K562 (cell line): ENCODE measurements around the gene GUCY2C. TPM values are rescaled to one million over a fixed set of nuclear protein-coding genes. Genes with fewer than 3 reads are reported as not detected.

Source experiments
- ATAC-seq: fragments of 200-7000 bp; cut with Tn5 transposase; 3 replicates; pipeline ENCODE4 v1.9.1; 2020; ENCODE audit warnings: moderate library complexity
- BruUV-seq: library from RNA; stranded (reverse); fragments of 400-500 nt; replicated peaks from 2 replicates; lab custom pipeline; 2021; lab: Mats Ljungman, UMichigan
- CTCF ChIA-PET: fragments of 300-600 bp; formaldehyde crosslinking; extraction: SDS; loops from one replicate; lab custom pipeline; 2021; ENCODE audit warnings: low intra/inter-chr PET ratio; lab: Yijun Ruan, JAX
- POLR2A ChIA-PET: fragments of 300-600, 350-650 bp; sonication (Branson Sonifier 250); formaldehyde crosslinking; extraction: SDS; loops from one replicate; lab custom pipeline; 2021; ENCODE audit warnings: antibody characterized with exemption, inconsistent platforms; lab: Yijun Ruan, JAX
- DNase-seq, 4 experiments: peaks; one replicate each; pipeline versions ENCODE4 v3.0.0 to v3.0.0-alpha.2; 2011 to 2018; ENCODE audit warnings: low spot score in 3 of 4, mixed read lengths in 3 of 4; ENCODE audit errors: extremely low read depth in 1 of 4
- FAIRE-seq: peaks from 2 replicates; lab custom pipeline; 2011; peaks lifted over from hg19 to GRCh38; lab: Jason Lieb, UNC
- H2AFZ ChIP-seq: 2 replicates; pipeline ENCODE4 v1.6.0; 2011; ENCODE audit warnings: low read depth, low read length, control low read depth, inconsistent platforms
- H3K27ac ChIP-seq: fragments of 200-600 bp; 3 replicates; pipeline ENCODE4 v1.8.0; 2011; ENCODE audit warnings: low read depth, mild to moderate bottlenecking, control low read depth, inconsistent platforms, low read length, moderate library complexity, mixed read lengths; ENCODE audit errors: extremely low read depth
- H3K27me3 ChIP-seq, 2 experiments: fragments of 300-600 bp in 1 of 2; 2 replicates in 1 of 2; 3 replicates in 1 of 2; pipeline versions ENCODE4 v1.6.0 to v1.8.0; 2011; ENCODE audit warnings: inconsistent platforms in 2 of 2, low read length in 2 of 2, mild to moderate bottlenecking in 1 of 2, mixed read lengths in 1 of 2, moderate library complexity in 1 of 2; ENCODE audit not compliant: control insufficient read depth in 2 of 2, insufficient read depth in 2 of 2
- H3K36me3 ChIP-seq: fragments of 300-600 bp; 3 replicates; pipeline ENCODE4 v1.8.0; 2011; ENCODE audit warnings: mild to moderate bottlenecking, low read length, inconsistent platforms; ENCODE audit not compliant: control insufficient read depth, insufficient read depth
- H3K4me1 ChIP-seq, 2 experiments: fragments of 200-600 bp in 1 of 2; replicated peaks in 1 of 2; 2 replicates in 1 of 2; 3 replicates in 1 of 2; pipeline versions ENCODE4 v1.5.1 to v1.8.0; 2011; ENCODE audit warnings: inconsistent platforms in 2 of 2, low read length in 2 of 2, mild to moderate bottlenecking in 1 of 2, mixed read lengths in 1 of 2, moderate library complexity in 1 of 2; ENCODE audit not compliant: control insufficient read depth in 2 of 2, insufficient read depth in 2 of 2
- H3K4me2 ChIP-seq: 2 replicates; pipeline ENCODE4 v1.6.1; 2011; ENCODE audit warnings: low read length, control low read depth, inconsistent platforms, mixed read lengths; ENCODE audit not compliant: insufficient read depth
- H3K4me3 ChIP-seq: fragments of 200-600 bp; sonication (generic), shearing (Covaris generic); 2 replicates; pipeline ENCODE4 v1.5.1; 2016; ENCODE audit warnings: control low read depth, inconsistent platforms
- H3K79me2 ChIP-seq: fragments of 200-600 bp; 3 replicates; pipeline ENCODE4 v1.8.0; 2011; ENCODE audit warnings: low read length, inconsistent platforms; ENCODE audit not compliant: control insufficient read depth, insufficient read depth
- H3K9ac ChIP-seq, 2 experiments: 2 replicates each; pipeline versions ENCODE4 v1.6.0 to v1.6.1; 2011; ENCODE audit warnings: low read depth in 2 of 2, low read length in 2 of 2, control low read depth in 1 of 2, inconsistent platforms in 1 of 2, mild to moderate bottlenecking in 1 of 2, mixed read lengths in 1 of 2; ENCODE audit not compliant: insufficient read depth in 1 of 2
- H3K9me1 ChIP-seq: one replicate; pipeline ENCODE4 v1.6.0; 2011; ENCODE audit warnings: inconsistent platforms, mild to moderate bottlenecking, low read length, moderate library complexity; ENCODE audit not compliant: control insufficient read depth, insufficient read depth
- H3K9me3 ChIP-seq: replicated peaks from 2 replicates; pipeline ENCODE4 v1.5.1; 2011; ENCODE audit warnings: low read depth, low read length, inconsistent platforms; ENCODE audit not compliant: control insufficient read depth, insufficient read depth
- H4K20me1 ChIP-seq: replicated peaks from 2 replicates; pipeline ENCODE4 v1.6.1; 2011; ENCODE audit warnings: low read length, inconsistent platforms, mixed read lengths; ENCODE audit not compliant: control insufficient read depth, insufficient read depth
- ESRRB ChIP-seq: fragments of 250-450 bp; sonication (Bioruptor Pico); IDR thresholded peaks from 2 replicates; pipeline ENCODE4 v1.5.0; 2020; ENCODE audit warnings: mild to moderate bottlenecking, moderate library complexity, borderline replicate concordance
- HMG20B ChIP-seq: fragments of 250-450 bp; sonication (Bioruptor Pico); IDR thresholded peaks from 2 replicates; pipeline ENCODE4 v1.5.0; 2021; ENCODE audit warnings: mild to moderate bottlenecking
- ILK ChIP-seq: fragments of 450-650 bp; IDR thresholded peaks from 2 replicates; pipeline ENCODE4 v1.6.1; 2016; ENCODE audit warnings: missing genetic modification characterization, low read depth, mild to moderate bottlenecking, missing compliant biosample characterization, moderate library complexity, borderline replicate concordance
- JUND ChIP-seq, 2 experiments: IDR thresholded peaks; 2 replicates in 1 of 2; 3 replicates in 1 of 2; pipeline ENCODE4 v1.6.1; 2011; ENCODE audit warnings: borderline replicate concordance in 2 of 2, low read depth in 2 of 2, low read length in 2 of 2, improper control_type of control experiment in 1 of 2, missing biosample characterization in 1 of 2, missing genetic modification characterization in 1 of 2, missing genetic modification reagents in 1 of 2
- NR2C1 ChIP-seq, 2 experiments: fragments of 450-650 bp; IDR thresholded peaks; 2 replicates each; pipeline ENCODE4 v1.6.1; 2017; ENCODE audit warnings: mild to moderate bottlenecking in 2 of 2, antibody characterized with exemption in 1 of 2, inconsistent platforms in 1 of 2, missing compliant biosample characterization in 1 of 2, missing genetic modification characterization in 1 of 2
- RAD51 ChIP-seq: fragments of 450-650 bp; IDR thresholded peaks from 2 replicates; pipeline ENCODE4 v1.7.1; 2016; ENCODE audit warnings: low read depth, mild to moderate bottlenecking, borderline replicate concordance
- RBFOX2 ChIP-seq: fragments of 200-400 bp; formaldehyde crosslinking; IDR thresholded peaks from 2 replicates; pipeline ENCODE4 v1.6.1; 2017; ENCODE audit warnings: low read depth, mild to moderate bottlenecking, low read length, moderate library complexity
- TFAM ChIP-seq: fragments of 250-450 bp; sonication (Bioruptor Pico); conservative IDR thresholded peaks from 2 replicates; pipeline ENCODE4 v1.5.0; 2021; ENCODE audit warnings: mild to moderate bottlenecking, moderate library complexity
- ZNF124 ChIP-seq: sonication (generic); formaldehyde crosslinking; IDR thresholded peaks from 2 replicates; pipeline ENCODE4 v1.8.1; 2022; ENCODE audit warnings: missing genetic modification reagents
- WGBS: fragments of 100-300 bp; shearing (Covaris generic); methylation state at CpG from one replicate; pipeline ENCODE4 v1.1.6; 2016; ENCODE audit warnings: low coverage, mixed read lengths; ENCODE audit not compliant: insufficient coverage; ENCODE audit errors: missing lambda C conversion rate; 5-methylcytosine and 5-hydroxymethylcytosine counted together
- in situ Hi-C: fragments of 300-500 bp; cut with MboI; formaldehyde crosslinking; loops from 4 replicates; pipeline ENCODE4 v1.15.0; 2018; ENCODE audit warnings: inconsistent platforms, mixed read lengths
- intact Hi-C: fragments of 100-400 bp; cut with micrococcal nuclease; formaldehyde crosslinking; loops from 2 replicates; pipeline ENCODE4 v1.14.2; 2022
- polyA plus RNA-seq, 8 experiments: library from polyadenylated mRNA; depleted of rRNA in 4 of 8; stranded (reverse) in 5 of 8; unstranded in 3 of 8; fragments of >200 nt; fragmentation: Nextera tagmentation in 2 of 8; fragmentation: Illumina TruSeq in 1 of 8; extraction: Ambion mirVana in 2 of 8; extraction: Trizol in 1 of 8; gene quantifications; 2 replicates each; pipeline versions ENCODE4 v1.2.1 to v1.2.3, GENCODE V29; 2011 to 2014; ENCODE audit warnings: inconsistent platforms in 1 of 8, missing spikeins in 1 of 8
- total RNA-seq, 7 experiments: library from RNA; depleted of rRNA in 6 of 7; stranded (reverse); fragments of >200 nt in 6 of 7; fragmentation: Illumina TruSeq in 2 of 7; extraction: Trizol in 2 of 7; gene quantifications; 2 replicates each; pipeline versions ENCODE4 v1.2.1 to v1.2.3, GENCODE V29; 2011 to 2021; ENCODE audit warnings: low replicate concordance in 1 of 7
- TF ChIP-seq, protein P1 (sequence below): fragments of 450-650 bp; formaldehyde crosslinking; IDR thresholded peaks from 2 replicates; pipeline ENCODE4 v1.4.0; 2020; ENCODE audit warnings: mild to moderate bottlenecking, moderate library complexity
- TF ChIP-seq, protein P2 (sequence below): fragments of 450-650 bp; formaldehyde crosslinking; IDR thresholded peaks from 2 replicates; pipeline ENCODE4 v1.4.0; 2022; ENCODE audit warnings: missing genetic modification characterization
- TF ChIP-seq, protein P3 (sequence below): fragments of 250-450 bp; sonication (Bioruptor Pico); IDR thresholded peaks from 2 replicates; pipeline ENCODE4 v1.8.0; 2021; ENCODE audit warnings: borderline replicate concordance, mild to moderate bottlenecking, moderate library complexity; ENCODE audit not compliant: poor library complexity, severe bottlenecking
- TF ChIP-seq, protein P4 (sequence below): fragments of 450-650 bp; IDR thresholded peaks from 2 replicates; pipeline ENCODE4 v1.7.1; 2018; ENCODE audit warnings: mild to moderate bottlenecking, low read depth; ENCODE audit not compliant: partially characterized antibody
- TF ChIP-seq, protein P5 (sequence below): fragments of 450-650 bp; IDR thresholded peaks from 2 replicates; pipeline ENCODE4 v1.6.1; 2014; ENCODE audit warnings: low read depth, mild to moderate bottlenecking, moderate library complexity, borderline replicate concordance

Gene GUCY2C
- total and polyA plus RNA-seq, 9 of the 15 experiments (the other 6 are each of a cell fraction or from before 2014, with no cell fraction given), result 0.01 to 0.05 (median 0.04) TPM; not detected in 6

DNA sequence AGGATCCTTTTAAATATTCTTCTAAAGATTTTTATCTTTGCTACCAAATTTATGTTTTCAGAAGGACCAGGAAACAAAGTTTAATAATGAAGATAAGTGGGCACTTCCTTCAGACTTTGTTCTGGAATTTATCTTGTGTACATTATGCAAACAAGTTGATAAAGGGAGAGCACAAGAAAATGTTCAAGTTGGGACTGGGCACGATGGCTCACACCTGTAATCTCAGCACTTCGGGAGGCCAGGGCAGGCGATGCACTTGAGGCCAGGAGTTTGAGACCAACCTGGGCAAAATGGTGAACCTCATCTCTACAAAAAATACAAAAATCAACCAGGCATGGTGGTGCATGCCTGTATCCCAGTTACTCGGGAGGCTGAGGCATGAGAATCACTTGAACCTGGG, 133.4 kb downstream of the GUCY2C start:
- H3K27me3 ChIP-seq, result no peaks in the 10 kb centered on the region
- H3K36me3 ChIP-seq, result no peaks in the 10 kb centered on the region
- ChIA-PET CTCF (no interaction called here), POLR2A (no interaction called here)
- intact Hi-C loops, result no loop called here
- no peaks in the 10 kb centered on the region for H3K9me1 ChIP-seq
- no peak overlapping the region for H2AFZ ChIP-seq
- no peaks in the 10 kb centered on the region for H3K9me3 ChIP-seq
- H3K79me2 ChIP-seq, result peaks cover 20% of the 10 kb centered on the region
- no peak for DNase-seq
- H3K4me2 ChIP-seq, result no peak overlapping the region
- FAIRE-seq, result no peak
- peaks cover 0 to 10% of the 10 kb centered on the region in 2 experiments; a peak in 3 of 5 replicates for H3K4me1 ChIP-seq
- no peak overlapping the region for H3K27ac ChIP-seq
- in situ Hi-C loops, result no loop called here
- no peak overlapping the region for H3K9ac ChIP-seq
- no peak for ATAC-seq
- no TSS peak for BruUV-seq
- H3K4me3 ChIP-seq, result no peak overlapping the region
- H4K20me1 ChIP-seq, result no peaks in the 10 kb centered on the region
- WGBS, result 47% methylated on average over 4 of the region's 4 CpGs
- TF ChIP-seq, protein P1, sequence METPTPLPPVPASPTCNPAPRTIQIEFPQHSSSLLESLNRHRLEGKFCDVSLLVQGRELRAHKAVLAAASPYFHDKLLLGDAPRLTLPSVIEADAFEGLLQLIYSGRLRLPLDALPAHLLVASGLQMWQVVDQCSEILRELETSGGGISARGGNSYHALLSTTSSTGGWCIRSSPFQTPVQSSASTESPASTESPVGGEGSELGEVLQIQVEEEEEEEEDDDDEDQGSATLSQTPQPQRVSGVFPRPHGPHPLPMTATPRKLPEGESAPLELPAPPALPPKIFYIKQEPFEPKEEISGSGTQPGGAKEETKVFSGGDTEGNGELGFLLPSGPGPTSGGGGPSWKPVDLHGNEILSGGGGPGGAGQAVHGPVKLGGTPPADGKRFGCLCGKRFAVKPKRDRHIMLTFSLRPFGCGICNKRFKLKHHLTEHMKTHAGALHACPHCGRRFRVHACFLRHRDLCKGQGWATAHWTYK (CRISPR knock-in tag), result no peak
- TF ChIP-seq ESRRB (CRISPR knock-in tag) (no peak), NR2C1 (IDR thresholded peaks at IDR 0.05) (no peak), NR2C1 (tag; IDR thresholded peaks at IDR 0.05) (no peak), ZNF124 (CRISPR knock-in tag) (no peak), RAD51 (no peak), ILK (no peak), JUND (IDR thresholded peaks at IDR 0.05; ENCODE audit: borderline replicate concordance, low read depth, low read length) (no peak), JUND (tag; IDR thresholded peaks at IDR 0.05; ENCODE audit: borderline replicate concordance, low read depth, low read length) (no peak), RBFOX2 (no peak), TFAM (CRISPR knock-in tag) (no peak), HMG20B (CRISPR knock-in tag) (no peak)
- TF ChIP-seq, protein P2, sequence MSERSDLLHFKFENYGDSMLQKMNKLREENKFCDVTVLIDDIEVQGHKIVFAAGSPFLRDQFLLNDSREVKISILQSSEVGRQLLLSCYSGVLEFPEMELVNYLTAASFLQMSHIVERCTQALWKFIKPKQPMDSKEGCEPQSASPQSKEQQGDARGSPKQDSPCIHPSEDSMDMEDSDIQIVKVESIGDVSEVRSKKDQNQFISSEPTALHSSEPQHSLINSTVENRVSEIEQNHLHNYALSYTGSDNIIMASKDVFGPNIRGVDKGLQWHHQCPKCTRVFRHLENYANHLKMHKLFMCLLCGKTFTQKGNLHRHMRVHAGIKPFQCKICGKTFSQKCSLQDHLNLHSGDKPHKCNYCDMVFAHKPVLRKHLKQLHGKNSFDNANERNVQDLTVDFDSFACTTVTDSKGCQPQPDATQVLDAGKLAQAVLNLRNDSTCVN (CRISPR knock-in tag), result no peak
- TF ChIP-seq, protein P3, sequence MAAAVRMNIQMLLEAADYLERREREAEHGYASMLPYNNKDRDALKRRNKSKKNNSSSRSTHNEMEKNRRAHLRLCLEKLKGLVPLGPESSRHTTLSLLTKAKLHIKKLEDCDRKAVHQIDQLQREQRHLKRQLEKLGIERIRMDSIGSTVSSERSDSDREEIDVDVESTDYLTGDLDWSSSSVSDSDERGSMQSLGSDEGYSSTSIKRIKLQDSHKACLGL (CRISPR knock-in tag), result no peak
- TF ChIP-seq, protein P4, sequence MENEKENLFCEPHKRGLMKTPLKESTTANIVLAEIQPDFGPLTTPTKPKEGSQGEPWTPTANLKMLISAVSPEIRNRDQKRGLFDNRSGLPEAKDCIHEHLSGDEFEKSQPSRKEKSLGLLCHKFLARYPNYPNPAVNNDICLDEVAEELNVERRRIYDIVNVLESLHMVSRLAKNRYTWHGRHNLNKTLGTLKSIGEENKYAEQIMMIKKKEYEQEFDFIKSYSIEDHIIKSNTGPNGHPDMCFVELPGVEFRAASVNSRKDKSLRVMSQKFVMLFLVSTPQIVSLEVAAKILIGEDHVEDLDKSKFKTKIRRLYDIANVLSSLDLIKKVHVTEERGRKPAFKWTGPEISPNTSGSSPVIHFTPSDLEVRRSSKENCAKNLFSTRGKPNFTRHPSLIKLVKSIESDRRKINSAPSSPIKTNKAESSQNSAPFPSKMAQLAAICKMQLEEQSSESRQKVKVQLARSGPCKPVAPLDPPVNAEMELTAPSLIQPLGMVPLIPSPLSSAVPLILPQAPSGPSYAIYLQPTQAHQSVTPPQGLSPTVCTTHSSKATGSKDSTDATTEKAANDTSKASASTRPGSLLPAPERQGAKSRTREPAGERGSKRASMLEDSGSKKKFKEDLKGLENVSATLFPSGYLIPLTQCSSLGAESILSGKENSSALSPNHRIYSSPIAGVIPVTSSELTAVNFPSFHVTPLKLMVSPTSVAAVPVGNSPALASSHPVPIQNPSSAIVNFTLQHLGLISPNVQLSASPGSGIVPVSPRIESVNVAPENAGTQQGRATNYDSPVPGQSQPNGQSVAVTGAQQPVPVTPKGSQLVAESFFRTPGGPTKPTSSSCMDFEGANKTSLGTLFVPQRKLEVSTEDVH, result no peak
- TF ChIP-seq, protein P5, sequence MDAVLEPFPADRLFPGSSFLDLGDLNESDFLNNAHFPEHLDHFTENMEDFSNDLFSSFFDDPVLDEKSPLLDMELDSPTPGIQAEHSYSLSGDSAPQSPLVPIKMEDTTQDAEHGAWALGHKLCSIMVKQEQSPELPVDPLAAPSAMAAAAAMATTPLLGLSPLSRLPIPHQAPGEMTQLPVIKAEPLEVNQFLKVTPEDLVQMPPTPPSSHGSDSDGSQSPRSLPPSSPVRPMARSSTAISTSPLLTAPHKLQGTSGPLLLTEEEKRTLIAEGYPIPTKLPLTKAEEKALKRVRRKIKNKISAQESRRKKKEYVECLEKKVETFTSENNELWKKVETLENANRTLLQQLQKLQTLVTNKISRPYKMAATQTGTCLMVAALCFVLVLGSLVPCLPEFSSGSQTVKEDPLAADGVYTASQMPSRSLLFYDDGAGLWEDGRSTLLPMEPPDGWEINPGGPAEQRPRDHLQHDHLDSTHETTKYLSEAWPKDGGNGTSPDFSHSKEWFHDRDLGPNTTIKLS, result no peak
